Stomach (tissue), 9 donors: Measurements from ENCODE around the gene CMIP. TPM values are rescaled to one million over a fixed set of nuclear protein-coding genes. Genes with fewer than 3 reads are reported as not detected.

Experiments
- DNase-seq, 2 donors: peaks; one replicate each; pipeline versions ENCODE4 v3.0.0 to v3.0.0-alpha.2; 2013 to 2019
- H3K27ac ChIP-seq, 5 donors: fragments of 200-600 bp in 4 of 5; sonication (generic) in 4 of 5; one replicate each; pipeline ENCODE4 v1.5.1; 2013 to 2019; ENCODE audit warnings: mild to moderate bottlenecking in 1 of 5, moderate library complexity in 1 of 5
- H3K27me3 ChIP-seq, 3 donors: fragments of 200-600 bp; sonication (generic); one replicate each; pipeline ENCODE4 v1.5.1; 2017 to 2019; ENCODE audit warnings: mixed run types in 1 of 3
- H3K36me3 ChIP-seq, 4 donors: fragments of 200-600 bp; sonication (generic); 1 replicate in 3 of 4; 2 replicates in 1 of 4; pipeline ENCODE4 v1.5.1; 2016 to 2019
- H3K4me1 ChIP-seq, 4 donors: fragments of 200-600 bp; sonication (generic); one replicate each; pipeline ENCODE4 v1.5.1; 2016 to 2019
- H3K4me3 ChIP-seq, 4 donors: fragments of 200-600 bp; sonication (generic) in 3 of 4; one replicate each; pipeline ENCODE4 v1.5.1; 2016 to 2019; ENCODE audit warnings: mild to moderate bottlenecking in 1 of 4
- H3K9me3 ChIP-seq, 4 donors: fragments of 200-600 bp; sonication (generic); one replicate each; pipeline ENCODE4 v1.5.1; 2016 to 2019
- EP300 ChIP-seq: sonication (generic); formaldehyde crosslinking; IDR thresholded peaks from one replicate; pipeline ENCODE4 v1.6.1; 2017; ENCODE audit warnings: antibody characterized with exemption
- POLR2A ChIP-seq, 4 donors: fragments of 450-650 bp; IDR thresholded peaks; one replicate each; pipeline ENCODE4 v1.6.1; 2016; ENCODE audit warnings: antibody characterized with exemption in 4 of 4, control low read depth in 2 of 4, mild to moderate bottlenecking in 1 of 4, moderate library complexity in 1 of 4
- POLR2AphosphoS5 ChIP-seq, 3 donors: sonication (generic); formaldehyde crosslinking; IDR thresholded peaks; one replicate each; pipeline ENCODE4 v1.6.1; 2016; ENCODE audit warnings: antibody characterized with exemption in 3 of 3
- WGBS, 5 donors: extraction: QIAGEN DNeasy Blood & Tissue Kit in 3 of 5; methylation state at CpG; one replicate each; pipeline versions ENCODE4 v1.1.5 to v1.1.7; 2013 to 2018; 5-methylcytosine and 5-hydroxymethylcytosine counted together
- intact Hi-C: fragments of 100-400 bp; cut with DNase I; formaldehyde crosslinking; loops from one replicate; pipeline ENCODE4 v1.15.1; 2023; ENCODE audit warnings: low total_unique reads
- polyA plus RNA-seq, 3 donors: library from polyadenylated mRNA; stranded (reverse); fragments of 200-250 nt; gene quantifications; one replicate each; pipeline ENCODE4 v1.2.3, GENCODE V29; 2013
- total RNA-seq, 5 donors: library from RNA; depleted of rRNA; stranded (reverse); fragments of >200 nt; gene quantifications; one replicate each; pipeline versions ENCODE4 v1.1.0 to v1.2.3, GENCODE V29; 2014 to 2016
- TF ChIP-seq, protein P1 (sequence below), 7 experiments: fragments of 450-650 bp in 4 of 7; fragments of 200-600 bp in 3 of 7; sonication (generic) in 3 of 7; IDR thresholded peaks; one replicate each; pipeline ENCODE4 v1.5.1; 2016 to 2019; ENCODE audit warnings: antibody characterized with exemption in 7 of 7, control low read depth in 2 of 7, mild to moderate bottlenecking in 1 of 7
- donor health status: healthy with polysubstance abuse.
- donor health status: Bipolar disorder and iron deficiency.
- donor health status: healthy.

Gene CMIP
- total and polyA plus RNA-seq, 8 donors: 11.1 to 71.0 (median 31.2) TPM

DNA sequence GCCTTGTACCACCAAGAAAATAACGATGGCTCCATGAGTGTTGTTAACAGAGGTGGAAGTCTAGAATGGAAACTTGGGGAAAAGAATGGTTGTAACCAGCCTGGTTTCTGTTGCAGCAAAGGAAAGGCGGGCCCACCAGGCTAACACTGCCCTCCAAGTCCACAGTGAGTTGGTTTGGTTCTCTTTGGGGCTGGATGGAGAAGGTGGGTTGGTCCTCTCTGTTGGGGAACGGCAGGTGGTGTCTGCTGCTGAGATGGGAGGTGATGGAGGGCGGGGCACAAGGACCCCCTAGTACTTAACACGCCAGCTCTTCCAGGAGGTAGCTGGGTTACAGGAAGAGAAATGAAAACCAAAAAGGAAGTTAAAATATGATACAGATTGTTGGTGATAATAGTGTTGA is 257.9 kb downstream of the CMIP start:
- Histone ChIP-seq H3K27me3 (no peaks in the 10 kb centered on the region), H3K36me3 (peaks cover 42 to 96% (median 95%) of the 10 kb centered on the region in 4 donors), H3K9me3 (no peaks in the 10 kb centered on the region), H3K4me3 (no peak overlapping the region), H3K27ac (no peak overlapping the region), H3K4me1 (peaks cover 8 to 32% (median 17%) of the 10 kb centered on the region in 4 donors)
- intact Hi-C loops: no loop called here
- TF ChIP-seq, protein P1, sequence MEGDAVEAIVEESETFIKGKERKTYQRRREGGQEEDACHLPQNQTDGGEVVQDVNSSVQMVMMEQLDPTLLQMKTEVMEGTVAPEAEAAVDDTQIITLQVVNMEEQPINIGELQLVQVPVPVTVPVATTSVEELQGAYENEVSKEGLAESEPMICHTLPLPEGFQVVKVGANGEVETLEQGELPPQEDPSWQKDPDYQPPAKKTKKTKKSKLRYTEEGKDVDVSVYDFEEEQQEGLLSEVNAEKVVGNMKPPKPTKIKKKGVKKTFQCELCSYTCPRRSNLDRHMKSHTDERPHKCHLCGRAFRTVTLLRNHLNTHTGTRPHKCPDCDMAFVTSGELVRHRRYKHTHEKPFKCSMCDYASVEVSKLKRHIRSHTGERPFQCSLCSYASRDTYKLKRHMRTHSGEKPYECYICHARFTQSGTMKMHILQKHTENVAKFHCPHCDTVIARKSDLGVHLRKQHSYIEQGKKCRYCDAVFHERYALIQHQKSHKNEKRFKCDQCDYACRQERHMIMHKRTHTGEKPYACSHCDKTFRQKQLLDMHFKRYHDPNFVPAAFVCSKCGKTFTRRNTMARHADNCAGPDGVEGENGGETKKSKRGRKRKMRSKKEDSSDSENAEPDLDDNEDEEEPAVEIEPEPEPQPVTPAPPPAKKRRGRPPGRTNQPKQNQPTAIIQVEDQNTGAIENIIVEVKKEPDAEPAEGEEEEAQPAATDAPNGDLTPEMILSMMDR (IDR thresholded peaks at IDR 0.05): no peak
- TF ChIP-seq EP300 (no peak), POLR2AphosphoS5 (IDR thresholded peaks at IDR 0.05) (no peak), POLR2A (IDR thresholded peaks at IDR 0.05) (no peak)
- DNase-seq: no peak
- WGBS, 5 donors: 90 to 99% (median 96%) methylated on average over 5 of the region's 5 CpGs

DNA sequence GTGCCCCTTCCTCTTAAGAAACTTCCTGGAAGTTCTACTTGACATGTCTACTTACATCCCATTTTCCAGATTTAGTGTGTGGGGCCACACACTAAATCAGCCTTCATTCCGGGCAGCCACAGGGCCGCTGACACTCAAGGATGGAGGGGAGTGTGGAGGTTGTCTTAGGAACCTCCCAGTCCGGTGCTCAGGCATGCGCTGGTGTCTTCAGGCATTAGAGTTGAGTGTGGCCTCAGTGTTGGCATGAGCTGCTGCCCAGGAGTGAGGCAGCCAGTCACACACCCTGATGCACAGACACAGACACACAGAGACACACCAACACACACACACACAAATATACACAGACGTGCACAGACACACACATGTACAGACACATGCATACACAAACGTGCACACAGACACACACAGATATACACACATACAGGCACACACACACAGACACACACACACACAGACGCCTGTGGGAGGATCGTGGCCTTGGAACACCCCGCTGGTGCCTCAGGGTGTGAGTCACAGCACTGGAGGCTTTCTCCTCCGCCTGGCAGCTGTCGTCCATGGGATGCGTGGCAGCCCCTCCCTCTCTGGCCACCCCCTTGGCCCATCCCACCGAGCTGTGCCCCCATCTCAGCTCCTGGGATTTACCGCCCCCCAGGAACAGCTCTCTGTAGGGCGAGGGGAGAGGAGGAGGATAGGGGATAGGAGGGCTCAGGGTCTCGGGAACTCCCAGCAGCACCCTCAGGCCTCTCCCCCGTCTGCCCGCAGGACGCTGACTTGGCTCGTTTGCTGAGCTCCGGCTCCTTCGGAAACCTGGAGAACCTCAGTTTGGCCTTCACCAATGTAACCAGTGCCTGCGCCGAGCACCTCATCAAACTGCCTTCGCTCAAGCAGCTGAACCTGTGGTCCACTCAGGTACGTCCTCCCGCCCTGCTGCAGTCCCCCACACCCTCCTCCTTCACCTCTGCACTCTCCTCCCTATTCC is 258.9 kb downstream of the CMIP start:
- 78 to 89% (median 84%) methylated on average over 15 to 27 of the region's 27 CpGs for WGBS, 5 donors
- no peaks in the 10 kb centered on the region for H3K9me3 ChIP-seq
- H3K4me1 ChIP-seq: peaks cover 18 to 32% (median 24%) of the 10 kb centered on the region in 4 donors
- no peaks in the 10 kb centered on the region for H3K27me3 ChIP-seq
- TF ChIP-seq EP300 (no peak), POLR2A (IDR thresholded peaks at IDR 0.05) (no peak), POLR2AphosphoS5 (IDR thresholded peaks at IDR 0.05) (no peak)
- TF ChIP-seq, protein P1 (IDR thresholded peaks at IDR 0.05): no peak
- peak overlapping the region; percentile 9 to 75 (median 56) for H3K27ac ChIP-seq
- H3K36me3 ChIP-seq: peaks cover 42 to 96% (median 95%) of the 10 kb centered on the region in 4 donors
- DNase-seq: no peak
- no peak overlapping the region for H3K4me3 ChIP-seq
- intact Hi-C loops: no loop called here

GRCh38 chr16:81705261-81705660 is 260.7 kb downstream of the CMIP start:
- Histone ChIP-seq H3K4me3 (no peak overlapping the region), H3K27ac (peak overlapping the region in 3 of 5 donors; percentile 28 to 85 (median 84)), H3K9me3 (no peaks in the 10 kb centered on the region), H3K27me3 (no peaks in the 10 kb centered on the region), H3K4me1 (peaks cover 20 to 43% (median 27%) of the 10 kb centered on the region in 4 donors), H3K36me3 (peaks cover 43 to 96% (median 96%) of the 10 kb centered on the region in 4 donors)
- no peak for DNase-seq
- TF ChIP-seq, protein P1 (IDR thresholded peaks at IDR 0.05): no peak
- TF ChIP-seq POLR2A (IDR thresholded peaks at IDR 0.05) (no peak), EP300 (no peak), POLR2AphosphoS5 (IDR thresholded peaks at IDR 0.05) (no peak)
- intact Hi-C loops: no loop called here
- WGBS, 5 donors: 93 to 95% (median 94%) methylated on average over 3 to 13 of the region's 13 CpGs

GRCh38 chr16:81706327-81707295 is 262.0 kb downstream of the CMIP start:
- intact Hi-C loops: no loop called here
- no peaks in the 10 kb centered on the region for H3K9me3 ChIP-seq
- no peak overlapping the region for H3K4me3 ChIP-seq
- H3K36me3 ChIP-seq: peaks cover 39 to 91% (median 88%) of the 10 kb centered on the region in 4 donors
- 80 to 91% (median 88%) methylated on average over 18 to 26 of the region's 26 CpGs for WGBS, 5 donors
- no peaks in the 10 kb centered on the region for H3K27me3 ChIP-seq
- DNase-seq: no peak
- H3K4me1 ChIP-seq: peaks cover 20 to 57% (median 27%) of the 10 kb centered on the region in 4 donors
- TF ChIP-seq EP300: no peak
- no peak for TF ChIP-seq POLR2AphosphoS5 (IDR thresholded peaks at IDR 0.05)
- TF ChIP-seq, protein P1 (IDR thresholded peaks at IDR 0.05): no peak
- TF ChIP-seq POLR2A (IDR thresholded peaks at IDR 0.05): no peak
- peak overlapping the region; percentile 32 to 85 (median 70) for H3K27ac ChIP-seq
